ENCODE measurements around the gene RAD50.
"Not testable (repeated sequence)": the region's sequence is repeated elsewhere in the genome, so short reads cannot be mapped to it uniquely, and the experiment has no call there.

Gene RAD50

GRCh38 chr5:132677682-132678400 is 121.1 kb downstream of the RAD50 start:
- no peak for DNase-seq

GRCh38 chr5:132678735-132679134 is 122.0 kb downstream of the RAD50 start:
- no peak for DNase-seq

- DNase-seq: no peak
Observed at GRCh38 chr5:132679166-132679565, 122.4 kb downstream of the RAD50 start.

- DNase-seq: no peak
Observed at GRCh38 chr5:132679717-132680380, 123.1 kb downstream of the RAD50 start.

- DNase-seq: no peak
Observed at GRCh38 chr5:132680780-132681475, 124.2 kb downstream of the RAD50 start.

- DNase-seq: no peak
Observed at GRCh38 chr5:132681476-132681831, 124.7 kb downstream of the RAD50 start.

GRCh38 chr5:132681983-132682382 is 125.2 kb downstream of the RAD50 start:
- DNase-seq: no peak

- no peak for DNase-seq
Observed at GRCh38 chr5:132684491-132684890, 127.7 kb downstream of the RAD50 start.

- DNase-seq: no peak
Observed at GRCh38 chr5:132684922-132685720, 128.3 kb downstream of the RAD50 start.

GRCh38 chr5:132686193-132686592 is 129.4 kb downstream of the RAD50 start:
- DNase-seq: no peak

- DNase-seq: no peak
Observed at GRCh38 chr5:132687995-132688394, 131.2 kb downstream of the RAD50 start.

GRCh38 chr5:132688536-132689339 is 132.0 kb downstream of the RAD50 start:
- no peak for DNase-seq

- DNase-seq: no peak
Observed at GRCh38 chr5:132689513-132689912, 132.7 kb downstream of the RAD50 start.

GRCh38 chr5:132690156-132690555 is 133.4 kb downstream of the RAD50 start:
- DNase-seq: no peak

- DNase-seq: not testable (repeated sequence)
Observed at GRCh38 chr5:132691755-132692631, 135.2 kb downstream of the RAD50 start.

- DNase-seq: no peak
Observed at GRCh38 chr5:132692632-132692967, 135.8 kb downstream of the RAD50 start.
